Stimulated activated CD8-positive, alpha-beta memory T cell treated with anti-CD3 and anti-CD28 coated beads, Interleukin-7, amount 100 ng/mL, for 1 hour (primary cell): ENCODE results near the gene GPATCH8.
"Not testable (repeated sequence)": the region's sequence is repeated elsewhere in the genome, so short reads cannot be mapped to it uniquely, and the experiment has no call there.

Experiments
- DNase-seq, 2 donors: peaks; one replicate each; pipeline ENCODE4 v3.0.0-alpha.2; 2020; ENCODE audit warnings: low read depth in 2 of 2

Gene GPATCH8

GRCh38 chr17:44396946-44397345 is 106.3 kb downstream of the GPATCH8 start:
- DNase-seq, result no peak

GRCh38 chr17:44394833-44395232 is 108.4 kb downstream of the GPATCH8 start:
- no peak for DNase-seq

GRCh38 chr17:44394112-44394511 is 109.1 kb downstream of the GPATCH8 start:
- DNase-seq, result not testable (repeated sequence)

GRCh38 chr17:44390250-44390870 is 112.8 kb downstream of the GPATCH8 start:
- no peak for DNase-seq

- DNase-seq, result no peak
Observed at GRCh38 chr17:44389723-44390202, 113.4 kb downstream of the GPATCH8 start.

- DNase-seq, result no peak
Observed at GRCh38 chr17:44389281-44389680, 113.9 kb downstream of the GPATCH8 start, which contains the start of gene ITGA2B. ITGA2B (minus strand) TSS chr17:44389649; CDS start chr17:44389473, 176 bp downstream.

GRCh38 chr17:44387804-44388203 is 115.4 kb downstream of the GPATCH8 start:
- no peak for DNase-seq

GRCh38 chr17:44386182-44386525 is 117.1 kb downstream of the GPATCH8 start:
- DNase-seq, result no peak

- peak; percentile 56 to 70 for DNase-seq
Observed at GRCh38 chr17:44385287-44386181, 117.7 kb downstream of the GPATCH8 start.

GRCh38 chr17:44384823-44385286 is 118.4 kb downstream of the GPATCH8 start:
- no peak for DNase-seq

GRCh38 chr17:44384281-44384822 is 118.9 kb downstream of the GPATCH8 start:
- no peak for DNase-seq

- DNase-seq, result no peak
Observed at GRCh38 chr17:44383861-44384260, 119.3 kb downstream of the GPATCH8 start.

GRCh38 chr17:44383363-44383762 is 119.8 kb downstream of the GPATCH8 start:
- DNase-seq, result no peak

- no peak for DNase-seq
Observed at GRCh38 chr17:44382917-44383316, 120.3 kb downstream of the GPATCH8 start.

GRCh38 chr17:44381810-44382305 is 121.3 kb downstream of the GPATCH8 start:
- no peak for DNase-seq

- no peak for DNase-seq
Observed at GRCh38 chr17:44380767-44381166, 122.4 kb downstream of the GPATCH8 start.

GRCh38 chr17:44379887-44380286 is 123.3 kb downstream of the GPATCH8 start:
- DNase-seq, result no peak

GRCh38 chr17:44378171-44378705 is 125.0 kb downstream of the GPATCH8 start:
- DNase-seq, result no peak

GRCh38 chr17:44376779-44377178 is 126.4 kb downstream of the GPATCH8 start:
- DNase-seq, result no peak

- no peak for DNase-seq
Observed at GRCh38 chr17:44376124-44376523, 127.1 kb downstream of the GPATCH8 start.

GRCh38 chr17:44375196-44376017 is 127.8 kb downstream of the GPATCH8 start:
- DNase-seq, result no peak
